HG02970 (cell line): ENCODE measurements around the gene ZNF322.

Experiments used
- ATAC-seq: cut with Tn5 transposase; IDR thresholded peaks from one replicate; pipeline ENCODE4 v1.9.1; 2021; ENCODE audit warnings: mild to moderate bottlenecking, moderate library complexity, moderate number of reproducible peaks; ENCODE audit not compliant: unreplicated experiment, low FRiP score

ZNF322 gene

DNA sequence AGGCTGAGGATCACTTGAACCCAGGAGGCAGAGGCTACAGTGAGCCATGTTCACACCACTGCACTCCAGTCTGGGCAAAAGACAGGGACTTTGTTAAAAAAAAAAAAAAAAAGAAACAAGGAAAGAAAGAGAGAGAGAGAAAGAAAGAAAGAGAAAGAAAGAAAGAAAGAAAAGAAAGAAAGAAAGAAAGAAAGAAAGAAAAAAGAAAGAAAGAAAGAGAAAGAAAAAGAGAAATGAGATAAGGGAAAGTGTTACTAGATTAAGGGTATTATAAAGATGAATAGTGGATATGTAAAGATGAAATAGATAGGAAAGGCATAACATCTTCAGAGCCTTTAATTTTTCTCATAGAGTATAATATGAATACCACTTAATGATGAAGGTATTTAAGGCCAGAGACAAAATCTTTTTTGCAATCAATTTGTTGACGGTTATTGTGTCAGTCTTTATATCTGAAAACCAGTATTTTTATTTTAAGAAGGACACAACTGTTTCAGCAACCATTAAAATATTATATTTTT is 36.1 kb downstream of the ZNF322 start:
- ATAC-seq = no peak

GRCh38 chr6:26613689-26614683 is 45.6 kb downstream of the ZNF322 start:
- no peak for ATAC-seq

- no peak for ATAC-seq
These were observed 46.3 kb downstream of the ZNF322 start for GRCh38 chr6:26613201-26613600.

DNA sequence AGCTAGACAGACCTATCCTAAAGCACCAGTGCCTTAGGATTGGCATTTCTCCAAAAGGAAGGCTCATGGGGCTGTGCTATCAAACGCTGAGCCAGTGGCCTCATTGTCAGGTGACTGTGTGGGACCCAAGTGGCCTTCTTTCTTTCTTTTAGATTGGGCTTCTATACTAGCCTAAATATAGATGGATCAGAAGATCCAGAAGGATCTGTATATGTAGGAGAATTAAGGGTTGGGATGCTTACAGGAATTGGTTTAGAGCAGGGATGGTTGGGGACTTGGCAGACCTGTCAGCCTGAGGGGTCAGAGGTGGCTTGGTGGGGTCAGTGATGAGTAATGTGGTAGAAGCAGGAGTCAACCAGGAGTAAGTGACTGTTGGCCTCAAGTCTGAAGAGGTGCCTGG is 47.9 kb downstream of the ZNF322 start:
- no peak for ATAC-seq

DNA sequence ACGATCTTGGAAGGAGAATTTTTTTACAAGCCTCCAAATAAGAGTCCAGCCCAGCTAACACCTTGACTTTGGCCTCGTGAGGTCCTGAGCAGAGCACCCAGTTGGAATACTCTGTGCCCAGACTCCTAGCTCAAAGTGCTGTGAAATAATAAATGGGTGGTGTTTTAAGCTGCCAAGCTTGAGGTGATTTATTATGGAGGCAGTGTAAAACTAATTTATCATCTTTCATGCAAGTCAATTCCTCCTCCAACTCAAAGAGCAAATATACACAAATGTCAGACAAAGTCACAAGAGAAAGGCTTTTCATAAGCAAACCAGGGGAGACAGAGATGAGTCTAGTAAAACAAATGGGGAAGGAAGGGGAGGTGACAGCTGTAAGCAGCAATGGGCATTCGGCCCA is 50.1 kb downstream of the ZNF322 start:
- no peak for ATAC-seq

GRCh38 chr6:26607434-26608230 is 51.9 kb downstream of the ZNF322 start:
- no peak for ATAC-seq

DNA sequence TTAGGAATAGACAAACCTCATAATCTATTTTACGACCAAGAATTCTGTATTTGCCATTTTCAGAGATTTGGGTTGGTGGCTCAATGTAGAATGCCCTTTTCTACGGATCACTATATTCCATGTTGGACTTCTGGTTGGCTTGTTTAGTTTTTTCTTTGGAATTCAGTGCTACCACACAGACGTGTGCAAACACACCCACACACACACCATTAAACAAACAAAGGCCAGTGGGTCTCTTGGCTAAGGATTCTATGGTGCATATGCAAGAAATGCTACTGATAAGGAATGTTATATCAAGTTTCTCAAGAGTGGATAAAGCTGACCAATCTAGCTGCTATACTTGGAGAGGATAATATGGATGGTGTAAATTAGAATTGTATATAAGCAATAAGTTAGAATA is 54.7 kb downstream of the ZNF322 start:
- ATAC-seq = no peak

DNA sequence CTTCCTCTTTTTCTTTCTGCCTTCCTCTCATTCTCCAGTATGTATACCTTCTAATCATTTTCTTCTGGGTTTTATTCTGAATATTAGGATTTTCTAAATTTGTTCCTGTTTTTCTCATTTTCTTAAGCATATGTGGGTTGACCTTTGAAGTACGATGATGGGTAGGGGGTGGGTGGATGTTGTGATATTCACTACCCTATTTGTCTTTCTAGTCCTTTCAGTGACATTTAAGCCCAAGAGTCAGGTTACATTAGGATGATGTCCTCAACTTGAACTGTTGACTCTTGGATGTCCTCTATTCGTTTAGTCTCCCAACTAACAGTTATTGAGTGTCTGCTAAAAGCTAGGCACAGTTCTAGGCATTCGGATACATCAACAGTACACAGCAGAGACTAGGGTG is 55.5 kb downstream of the ZNF322 start:
- ATAC-seq = no peak

DNA sequence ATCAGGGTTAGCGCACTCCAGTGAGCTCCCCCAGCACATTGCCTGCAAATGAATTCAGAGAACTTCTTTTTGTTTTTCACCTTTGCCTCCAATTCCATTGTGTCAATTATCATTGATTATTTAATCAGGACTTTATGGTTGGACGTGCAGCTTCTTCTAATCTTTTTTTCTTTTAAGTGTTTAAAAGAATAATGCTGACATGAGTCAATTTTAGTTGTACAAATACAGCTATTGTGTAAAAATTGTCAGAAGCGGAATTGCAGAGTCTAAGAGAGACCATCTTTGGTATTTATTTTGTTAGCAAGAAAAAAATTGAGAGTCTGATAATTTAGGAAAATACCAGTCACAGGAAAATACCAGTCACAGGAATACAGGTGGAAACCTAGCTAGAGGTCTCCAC is 57.3 kb downstream of the ZNF322 start:
- no peak for ATAC-seq

- ATAC-seq = no peak
These were observed 58.8 kb downstream of the ZNF322 start for GRCh38 chr6:26600759-26601158.

GRCh38 chr6:26599591-26599990 is 60.0 kb downstream of the ZNF322 start:
- ATAC-seq = no peak

DNA sequence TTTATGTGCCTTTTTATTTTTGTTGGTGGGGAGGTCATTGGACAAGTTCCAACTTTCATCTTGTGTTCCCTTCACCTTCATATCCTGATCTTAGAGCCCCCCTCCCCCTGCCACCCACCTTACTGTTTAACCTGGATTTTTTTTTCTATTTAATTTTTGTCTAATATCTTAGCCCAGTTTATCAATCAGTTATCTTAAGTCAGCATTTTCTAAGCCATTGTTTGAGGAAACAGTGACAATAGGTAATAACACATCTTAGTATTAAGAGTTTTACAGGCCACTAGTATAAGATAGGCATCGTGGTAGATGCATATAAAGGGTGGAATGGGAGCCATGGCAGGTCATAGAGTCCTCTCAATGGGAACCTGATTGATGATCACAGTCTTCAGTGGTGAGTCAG is 60.4 kb downstream of the ZNF322 start:
- no peak for ATAC-seq

- no peak for ATAC-seq
These were observed 61.3 kb downstream of the ZNF322 start for GRCh38 chr6:26598267-26598666.

GRCh38 chr6:26597821-26598220 is 61.7 kb downstream of the ZNF322 start:
- ATAC-seq = no peak

- no peak for ATAC-seq
These were observed 62.2 kb downstream of the ZNF322 start for GRCh38 chr6:26597389-26597766.

GRCh38 chr6:26596579-26597388 is 62.8 kb downstream of the ZNF322 start, which contains the start of gene ABT1:
Gene ABT1 (plus strand): TSS chr6:26596953. CDS start chr6:26596983, 30 bp downstream.
- peak; percentile 78 for ATAC-seq

DNA sequence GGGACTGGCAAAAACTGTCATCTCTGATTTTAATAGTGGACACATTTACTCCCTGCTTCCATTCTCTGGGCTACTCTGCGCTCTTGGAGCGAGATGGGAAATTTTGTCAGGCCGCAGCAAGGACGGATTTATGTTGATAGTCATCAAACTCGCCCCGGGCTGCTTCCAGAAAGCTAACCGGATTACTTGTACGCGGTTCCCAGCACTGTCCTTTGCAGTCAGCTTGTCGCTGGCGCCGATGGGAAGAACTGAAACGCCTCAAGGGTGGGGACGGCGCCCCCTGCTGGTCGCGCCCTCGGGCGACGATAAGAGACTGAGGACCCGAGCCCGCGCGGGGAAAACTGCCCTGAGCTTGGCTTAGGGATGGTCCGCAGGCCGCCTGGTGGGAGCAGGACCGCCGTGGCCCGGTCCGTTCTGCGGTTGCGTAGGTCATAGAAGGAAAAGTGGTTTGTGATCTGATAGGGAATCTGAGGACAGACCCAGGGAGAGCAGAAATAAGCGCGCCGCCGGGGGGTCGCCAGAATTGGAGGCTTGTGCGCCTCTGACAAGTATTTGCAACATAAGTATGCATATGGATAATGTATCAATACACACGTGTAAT is 63.8 kb downstream of the ZNF322 start:
- ATAC-seq = peak; percentile 46

GRCh38 chr6:26594730-26595632 is 64.6 kb downstream of the ZNF322 start:
- ATAC-seq = no peak

DNA sequence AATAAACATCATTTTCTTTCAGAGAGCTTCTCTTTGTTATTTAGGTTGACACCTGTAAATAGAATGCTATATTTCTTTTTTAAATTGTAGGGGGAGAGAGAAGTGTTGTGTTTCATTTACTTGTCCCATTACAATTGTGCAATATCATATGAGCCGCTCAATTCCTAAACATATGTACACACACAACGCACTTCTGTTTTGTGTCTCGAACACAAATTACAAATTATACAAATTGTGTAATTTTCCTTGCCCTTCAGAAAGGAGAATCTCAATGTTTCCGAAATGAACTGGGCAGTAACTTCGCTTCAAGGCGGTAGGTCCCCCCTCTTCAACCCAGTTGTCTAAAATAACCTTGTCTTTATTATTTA is 65.4 kb downstream of the ZNF322 start:
- ATAC-seq = no peak
